PC-3 (cell line): Measurements from ENCODE around the gene OPHN1. TPM values are rescaled to one million over a fixed set of nuclear protein-coding genes. Genes with fewer than 3 reads are reported as not detected.
A peak's percentile ranks its signal among the peaks of the same experiment; 100 is the strongest.

Experiments
- ATAC-seq: fragments of 200-7000 bp; cut with Tn5 transposase; 2 replicates; pipeline ENCODE4 v1.9.1; 2020; ENCODE audit warnings: mild to moderate bottlenecking, moderate library complexity
- BruUV-seq: library from RNA; stranded (reverse); fragments of 400-500 nt; replicated peaks from 2 replicates; lab custom pipeline; 2021; lab: Mats Ljungman, UMichigan
- CTCF ChIA-PET: fragments of 300-600 bp; sonication (Branson Sonifier 250); formaldehyde crosslinking; loops from one replicate; lab custom pipeline; 2022; ENCODE audit warnings: antibody characterized with exemption; lab: Charles Lee
- POLR2A ChIA-PET: fragments of 300-600 bp; sonication (Branson Sonifier 250); formaldehyde crosslinking; loops from one replicate; lab custom pipeline; 2022; ENCODE audit warnings: antibody characterized with exemption; ENCODE audit not compliant: unreplicated experiment; lab: Charles Lee
- DNase-seq: peaks from one replicate; pipeline ENCODE4 v3.0.0-alpha.2; 2015
- H2AFZ ChIP-seq: fragments of 300-600 bp; sonication (generic); 2 replicates; pipeline ENCODE4 v1.6.0; 2016; ENCODE audit warnings: antibody characterized with exemption, low read length
- H3F3A ChIP-seq: fragments of 300-600 bp; sonication (generic); one replicate; pipeline ENCODE4 v1.6.0; 2017; ENCODE audit warnings: antibody characterized with exemption, low read length, control low read depth, mild to moderate bottlenecking; ENCODE audit not compliant: unreplicated experiment
- H3K27ac ChIP-seq: fragments of 300-600 bp; sonication (generic); 2 replicates; pipeline ENCODE4 v1.5.1; 2016; ENCODE audit warnings: mild to moderate bottlenecking, low read length
- H3K27me3 ChIP-seq: fragments of 300-600 bp; sonication (generic); 2 replicates; pipeline ENCODE4 v1.6.1; 2016; ENCODE audit warnings: low read length, mixed read lengths
- H3K36me3 ChIP-seq: fragments of 300-600 bp; sonication (generic); 2 replicates; pipeline ENCODE4 v1.6.1; 2016; ENCODE audit warnings: low read depth, mixed run types, low read length, mixed read lengths
- H3K4me1 ChIP-seq: fragments of 300-600 bp; sonication (generic); 2 replicates; pipeline ENCODE4 v1.5.1; 2016; ENCODE audit warnings: low read length; ENCODE audit not compliant: insufficient read depth
- H3K4me2 ChIP-seq: fragments of 300-600 bp; sonication (generic); 2 replicates; pipeline ENCODE4 v1.6.0; 2016; ENCODE audit warnings: low read length
- H3K4me3 ChIP-seq: fragments of 300-600 bp; sonication (generic); 2 replicates; pipeline ENCODE4 v1.5.1; 2016; ENCODE audit warnings: mild to moderate bottlenecking, low read length, mixed read lengths
- H3K79me2 ChIP-seq: fragments of 300-600 bp; sonication (generic); 2 replicates; pipeline ENCODE4 v1.6.1; 2017; ENCODE audit warnings: low read length, mixed read lengths
- H3K9ac ChIP-seq: fragments of 300-600 bp; sonication (generic); 2 replicates; pipeline ENCODE4 v1.6.0; 2016; ENCODE audit warnings: mild to moderate bottlenecking, low read length
- H3K9me2 ChIP-seq: fragments of 300-600 bp; sonication (generic); replicated peaks from 2 replicates; pipeline ENCODE4 v1.6.1; 2016; ENCODE audit warnings: mixed run types, low read length, mixed read lengths
- H3K9me3 ChIP-seq: fragments of 300-600 bp; sonication (generic); 2 replicates; pipeline ENCODE4 v1.6.1; 2016; ENCODE audit warnings: low read length, mixed read lengths
- H4K20me1 ChIP-seq: fragments of 300-600 bp; sonication (generic); 2 replicates; pipeline ENCODE4 v1.6.1; 2016; ENCODE audit warnings: low read length, mixed read lengths
- CTCF ChIP-seq: fragments of 300-600 bp; sonication (generic); conservative IDR thresholded peaks from 2 replicates; pipeline ENCODE4 v1.5.1; 2017; ENCODE audit warnings: antibody characterized with exemption, low read depth, mild to moderate bottlenecking, low read length
- EZH2 ChIP-seq: fragments of 300-600 bp; sonication (generic); IDR thresholded peaks from one replicate; pipeline ENCODE4 v1.6.1; 2017; ENCODE audit warnings: antibody characterized with exemption, mild to moderate bottlenecking, low read length; ENCODE audit not compliant: unreplicated experiment
- EZH2phosphoT487 ChIP-seq: fragments of 300-600 bp; sonication (generic); IDR thresholded peaks from 2 replicates; pipeline ENCODE4 v1.6.1; 2018; ENCODE audit warnings: mild to moderate bottlenecking, antibody characterized with exemption, low read length, borderline replicate concordance
- intact Hi-C: fragments of 100-400 bp; cut with micrococcal nuclease; formaldehyde crosslinking; loops from 2 replicates; pipeline ENCODE4 v1.9.0; 2023
- total RNA-seq: library from RNA; depleted of rRNA; stranded (reverse); fragments of >200 nt; gene quantifications from 2 replicates; pipeline ENCODE4 v1.2.3, GENCODE V29; 2014

Gene OPHN1
- total RNA-seq, 1 experiment from 2014 or later: 6.0 TPM

DNA sequence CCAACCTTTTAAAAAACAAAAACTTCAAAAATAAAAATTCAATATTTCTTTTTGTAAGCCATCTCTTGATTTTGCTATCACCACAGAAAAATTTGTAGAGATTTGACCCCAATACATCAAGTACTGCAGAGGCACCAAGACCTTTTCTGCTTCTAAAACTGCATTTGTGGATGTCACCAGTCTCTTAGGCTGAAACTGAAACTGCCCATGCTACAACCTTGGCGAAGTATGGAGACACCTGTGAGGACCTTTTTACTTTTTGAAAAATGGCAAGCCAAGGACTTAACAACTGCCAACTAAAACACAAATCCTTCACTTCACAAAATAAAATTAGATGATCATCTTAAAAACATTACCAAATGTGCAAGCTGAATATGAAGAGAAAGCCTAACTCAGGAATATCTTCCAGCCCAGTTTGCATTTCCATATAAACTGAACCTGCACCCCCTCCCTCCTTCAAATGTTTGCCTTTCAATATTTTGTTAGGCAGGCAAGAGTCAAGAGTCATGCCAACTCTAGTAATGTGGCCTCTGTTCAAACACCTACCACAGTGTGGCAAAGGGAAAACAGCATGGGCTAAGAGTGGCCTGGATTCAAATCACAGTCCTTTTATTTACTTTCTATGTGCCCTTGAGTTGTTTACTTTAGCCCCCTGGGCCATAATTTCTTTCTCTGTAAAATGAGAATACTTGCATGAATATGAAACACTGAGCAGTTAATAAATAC lies 389.4 kb downstream of the OPHN1 start:
- Histone ChIP-seq H2AFZ (no peak overlapping the region), H3K36me3 (no peaks in the 10 kb centered on the region), H3K9ac (no peak overlapping the region), H3K4me1 (no peaks in the 10 kb centered on the region), H3K9me3 (no peaks in the 10 kb centered on the region), H3K27me3 (no peaks in the 10 kb centered on the region), H3K27ac (no peak overlapping the region), H4K20me1 (no peaks in the 10 kb centered on the region), H3F3A (no peaks in the 10 kb centered on the region), H3K4me2 (no peak overlapping the region), H3K4me3 (no peak overlapping the region), H3K79me2 (no peaks in the 10 kb centered on the region), H3K9me2 (no peaks in the 10 kb centered on the region)
- BruUV-seq: TSS peak; percentile 6
- CTCF ChIA-PET: no interaction called here
- TF ChIP-seq CTCF (no peak), EZH2 (no peak), EZH2phosphoT487 (no peak)
- POLR2A ChIA-PET: no interaction called here
- ATAC-seq (no peak), DNase-seq (no peak)
- intact Hi-C loops: no loop called here

DNA sequence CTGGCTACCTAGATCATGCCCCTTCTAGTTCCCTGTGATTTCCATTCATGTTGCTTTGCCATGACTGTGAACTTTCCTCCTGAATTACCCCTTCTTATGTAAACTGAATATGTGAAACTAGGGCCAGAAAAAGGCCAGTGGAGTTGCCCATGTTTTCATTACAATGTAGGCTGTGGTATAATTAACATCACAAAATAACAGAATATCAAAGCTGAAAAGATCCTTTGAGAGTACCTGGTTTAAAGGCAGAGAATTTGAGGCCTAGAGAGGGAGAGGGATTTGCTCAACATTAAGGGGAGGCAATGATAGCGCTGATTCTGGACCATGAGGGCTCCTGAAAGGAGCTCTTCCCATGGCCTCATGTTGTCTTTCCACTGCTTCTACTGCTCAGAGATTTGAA lies 392.2 kb downstream of the OPHN1 start:
- Histone ChIP-seq H3K4me2 (no peak overlapping the region), H2AFZ (no peak overlapping the region), H4K20me1 (no peaks in the 10 kb centered on the region), H3K27ac (no peak overlapping the region), H3K36me3 (no peaks in the 10 kb centered on the region), H3K9me3 (no peaks in the 10 kb centered on the region), H3K4me1 (no peaks in the 10 kb centered on the region), H3K27me3 (no peaks in the 10 kb centered on the region), H3K4me3 (no peak overlapping the region), H3K9me2 (no peaks in the 10 kb centered on the region), H3K9ac (no peak overlapping the region), H3K79me2 (no peaks in the 10 kb centered on the region), H3F3A (no peaks in the 10 kb centered on the region)
- CTCF ChIA-PET: no interaction called here
- intact Hi-C loops: no loop called here
- TF ChIP-seq EZH2phosphoT487 (no peak), EZH2 (no peak), CTCF (no peak)
- BruUV-seq: no TSS peak
- DNase-seq (no peak), ATAC-seq (no peak)
- POLR2A ChIA-PET: no interaction called here
